OCI-LY7 (cell line): Measurements from ENCODE around the gene RBKS. TPM values are rescaled to one million over a fixed set of nuclear protein-coding genes. Genes with fewer than 3 reads are reported as not detected.

Experiments used
- BruUV-seq: library from RNA; stranded (reverse); fragments of 400-500 nt; replicated peaks from 2 replicates; lab custom pipeline; 2021; lab: Mats Ljungman, UMichigan
- CTCF ChIA-PET: fragments of 300-600 bp; sonication (Branson Sonifier 250); formaldehyde crosslinking; loops from one replicate; lab custom pipeline; 2022; ENCODE audit warnings: antibody characterized with exemption; ENCODE audit not compliant: unreplicated experiment; lab: Charles Lee
- POLR2A ChIA-PET: fragments of 300-600 bp; sonication (Branson Sonifier 250); formaldehyde crosslinking; loops from one replicate; lab custom pipeline; 2022; ENCODE audit warnings: antibody characterized with exemption; lab: Charles Lee
- DNase-seq: peaks from one replicate; pipeline ENCODE4 v3.0.0-alpha.2; 2015; ENCODE audit warnings: low spot score
- H2AFZ ChIP-seq: fragments of 200-600 bp; sonication (generic), shearing (Covaris generic); 2 replicates; pipeline ENCODE4 v1.6.1; 2014; ENCODE audit warnings: mild to moderate bottlenecking, antibody characterized with exemption, low read length, moderate library complexity
- H3K27ac ChIP-seq: fragments of 200-600 bp; sonication (generic); 2 replicates; pipeline ENCODE4 v1.5.1; 2014; ENCODE audit warnings: mixed run types, low read depth, mild to moderate bottlenecking, moderate library complexity, low read length, inconsistent platforms; ENCODE audit not compliant: poor library complexity, severe bottlenecking
- H3K36me3 ChIP-seq: fragments of 200-600 bp; sonication (generic); 2 replicates; pipeline ENCODE4 v1.6.1; 2014; ENCODE audit warnings: mild to moderate bottlenecking, antibody characterized with exemption, low read length, moderate library complexity, mixed read lengths; ENCODE audit not compliant: insufficient read depth
- H3K4me1 ChIP-seq: fragments of 200-600 bp; sonication (generic); 2 replicates; pipeline ENCODE4 v1.5.1; 2014; ENCODE audit warnings: mild to moderate bottlenecking, low read length; ENCODE audit not compliant: insufficient read depth, poor library complexity, severe bottlenecking
- H3K4me2 ChIP-seq: fragments of 200-600 bp; sonication (generic); 2 replicates; pipeline ENCODE4 v1.6.1; 2014; ENCODE audit warnings: mild to moderate bottlenecking, low read length
- H3K4me3 ChIP-seq: fragments of 200-600 bp; sonication (generic); 2 replicates; pipeline ENCODE4 v1.5.1; 2014; ENCODE audit warnings: mild to moderate bottlenecking, low read depth, low read length; ENCODE audit not compliant: poor library complexity, severe bottlenecking
- H3K79me2 ChIP-seq: fragments of 200-600 bp; sonication (generic); 2 replicates; pipeline ENCODE4 v1.6.1; 2016; ENCODE audit warnings: low read depth, mild to moderate bottlenecking, low read length, moderate library complexity, mixed read lengths; ENCODE audit not compliant: insufficient read depth
- H3K9me2 ChIP-seq: fragments of 200-600 bp; sonication (generic); 2 replicates; pipeline ENCODE4 v1.6.1; 2016; ENCODE audit warnings: mild to moderate bottlenecking, low read length, mixed read lengths; ENCODE audit not compliant: insufficient read depth
- H3K9me3 ChIP-seq: fragments of 200-600 bp; sonication (generic); 2 replicates; pipeline ENCODE4 v1.6.1; 2014; ENCODE audit warnings: mild to moderate bottlenecking, mixed run types, low read length, mixed read lengths
- H4K20me1 ChIP-seq: fragments of 200-600 bp; sonication (generic); 2 replicates; pipeline ENCODE4 v1.6.1; 2014; ENCODE audit warnings: mild to moderate bottlenecking, antibody characterized with exemption, low read length, moderate library complexity, mixed read lengths; ENCODE audit not compliant: insufficient read depth
- CTCF ChIP-seq: fragments of 200-600 bp; sonication (generic); conservative IDR thresholded peaks from 2 replicates; pipeline ENCODE4 v1.5.1; 2014; ENCODE audit warnings: mild to moderate bottlenecking, antibody characterized with exemption, low read length, moderate library complexity, mixed read lengths
- EZH2phosphoT487 ChIP-seq: fragments of 200-600 bp; sonication (generic); IDR thresholded peaks from 2 replicates; pipeline ENCODE4 v1.6.1; 2018; ENCODE audit warnings: low read depth, borderline replicate concordance, mild to moderate bottlenecking, mixed run types, antibody characterized with exemption, low read length, moderate library complexity, mixed read lengths
- intact Hi-C: fragments of 100-400 bp; cut with micrococcal nuclease; formaldehyde crosslinking; loops from one replicate; pipeline ENCODE4 v1.10.0; 2022; ENCODE audit not compliant: unreplicated experiment
- total RNA-seq, 2 experiments: library from RNA; depleted of rRNA in 1 of 2; stranded (reverse); fragments of >200 nt in 1 of 2; shearing (Covaris generic) in 1 of 2; gene quantifications; 2 replicates each; pipeline ENCODE4 v1.2.3, GENCODE V29; 2014 to 2022

The RBKS gene
- total RNA-seq, 2 experiments from 2014 or later, result 1.1 TPM

DNA sequence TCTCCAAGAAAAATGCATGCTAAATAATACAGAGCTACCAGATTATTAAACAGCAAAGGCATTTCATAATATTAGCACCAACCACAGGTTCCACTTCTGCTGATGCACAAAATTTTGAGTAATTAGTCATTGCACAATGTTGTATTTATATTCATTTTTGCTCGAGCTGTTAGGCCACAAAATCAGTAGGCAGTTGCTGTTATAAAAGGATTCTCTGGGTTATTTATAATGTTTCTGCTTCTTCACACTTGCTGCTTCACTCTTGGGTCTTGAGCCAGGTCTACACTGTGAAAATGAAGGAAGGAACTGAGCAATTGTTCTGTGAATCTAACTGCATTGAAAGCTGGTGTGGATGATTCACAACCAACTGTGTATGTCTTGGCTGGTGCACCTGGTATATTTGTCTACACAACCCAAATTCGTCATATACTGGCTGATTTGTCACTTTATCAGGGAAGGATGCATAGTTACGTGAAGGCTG is 80.4 kb downstream of the RBKS start:
- no TSS peak for BruUV-seq
- POLR2A ChIA-PET, result no interaction called here

GRCh38 chr2:27808984-27809383 is 81.2 kb downstream of the RBKS start:
- Histone ChIP-seq H3K9me2 (no peaks in the 10 kb centered on the region), H3K27ac (no peak overlapping the region), H3K4me2 (no peak overlapping the region), H3K36me3 (no peaks in the 10 kb centered on the region), H3K4me1 (no peaks in the 10 kb centered on the region), H2AFZ (no peak overlapping the region), H3K4me3 (no peak overlapping the region), H3K9me3 (no peaks in the 10 kb centered on the region), H4K20me1 (no peaks in the 10 kb centered on the region), H3K79me2 (no peaks in the 10 kb centered on the region)
- TF ChIP-seq CTCF, result no peak
- no peak for TF ChIP-seq EZH2phosphoT487
- POLR2A ChIA-PET, result interaction anchor here (0.6 kb wide), 1 partner anchor 21 kb away, joined by 3 read pairs; no protein-coding TSS in a partner anchor
- intact Hi-C loops, result no loop called here
- no peak for DNase-seq
- CTCF ChIA-PET, result no interaction called here
- BruUV-seq, result no TSS peak

More for the DNA sequence above, 80.4 kb downstream of the RBKS start:
- intact Hi-C loops, result no loop called here
- Histone ChIP-seq H3K79me2 (no peaks in the 10 kb centered on the region), H3K4me2 (no peak overlapping the region), H3K4me3 (no peak overlapping the region), H3K27ac (no peak overlapping the region), H3K4me1 (no peaks in the 10 kb centered on the region), H4K20me1 (no peaks in the 10 kb centered on the region), H3K9me3 (no peaks in the 10 kb centered on the region), H2AFZ (no peak overlapping the region), H3K36me3 (no peaks in the 10 kb centered on the region), H3K9me2 (no peaks in the 10 kb centered on the region)
- CTCF ChIA-PET, result no interaction called here
- TF ChIP-seq EZH2phosphoT487, result no peak
- TF ChIP-seq CTCF, result no peak
- no peak for DNase-seq

DNA sequence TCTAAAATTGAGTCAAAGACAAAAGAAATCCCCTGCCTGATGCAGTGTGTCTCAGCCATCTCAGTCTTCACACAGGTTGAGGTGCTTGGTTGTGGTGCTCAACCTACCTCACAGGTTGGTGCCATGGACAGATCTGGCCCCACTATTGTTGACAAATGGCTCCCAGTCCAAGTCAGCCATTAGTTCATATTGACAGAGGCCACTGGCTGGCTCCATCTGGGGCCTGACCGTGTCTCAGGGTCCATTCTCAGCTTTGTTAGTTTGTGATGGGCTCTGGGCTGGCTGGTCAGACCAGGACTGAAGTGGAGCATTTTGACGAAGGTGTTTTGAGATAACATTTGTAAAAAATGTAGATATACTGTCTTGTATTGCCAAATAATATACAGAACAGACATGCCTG is 81.8 kb downstream of the RBKS start:
- Histone ChIP-seq H3K36me3 (no peaks in the 10 kb centered on the region), H4K20me1 (no peaks in the 10 kb centered on the region), H3K9me2 (no peaks in the 10 kb centered on the region), H3K9me3 (no peaks in the 10 kb centered on the region), H3K4me2 (no peak overlapping the region), H2AFZ (no peak overlapping the region), H3K79me2 (no peaks in the 10 kb centered on the region), H3K27ac (no peak overlapping the region), H3K4me1 (no peaks in the 10 kb centered on the region), H3K4me3 (no peak overlapping the region)
- intact Hi-C loops, result no loop called here
- TF ChIP-seq CTCF (no peak), EZH2phosphoT487 (no peak)
- no TSS peak for BruUV-seq
- ChIA-PET POLR2A (interaction anchor here (0.6 kb wide), 1 partner anchor 22 kb away, joined by 3 read pairs; no protein-coding TSS in a partner anchor), CTCF (no interaction called here)
- DNase-seq, result no peak
